IMR-90 (cell line): ENCODE results near the gene CCNA2. TPM values are rescaled to one million over a fixed set of nuclear protein-coding genes. Genes with fewer than 3 reads are reported as not detected.
A peak's percentile ranks its signal among the peaks of the same experiment; 100 is the strongest.

Experiments used
- ATAC-seq: fragments of 200-7000 bp; cut with Tn5 transposase; 2 replicates; pipeline ENCODE4 v1.9.1; 2020; ENCODE audit warnings: low read depth, mild to moderate bottlenecking, moderate library complexity
- BruUV-seq: library from RNA; stranded (reverse); fragments of 400-500 nt; replicated peaks from 2 replicates; lab custom pipeline; 2021; lab: Mats Ljungman, UMichigan
- CTCF ChIA-PET: fragments of 300-600 bp; formaldehyde crosslinking; extraction: SDS; loops from one replicate; lab custom pipeline; 2021; ENCODE audit warnings: antibody characterized with exemption; lab: Yijun Ruan, JAX
- POLR2A ChIA-PET: fragments of 300-600 bp; sonication (Branson Sonifier 250); formaldehyde crosslinking; loops from one replicate; lab custom pipeline; 2022; ENCODE audit warnings: antibody characterized with exemption; ENCODE audit not compliant: unreplicated experiment; lab: Charles Lee
- DNase-seq: peaks from one replicate; pipeline ENCODE4 v3.0.0; 2013
- H2AFZ ChIP-seq: replicated peaks from 2 replicates; pipeline ENCODE3; 2013; ENCODE audit warnings: low read length, mild to moderate bottlenecking; ENCODE audit not compliant: poor library complexity
- H2AK5ac ChIP-seq: 2 replicates; pipeline ENCODE4 v1.6.1; 2013; ENCODE audit warnings: low read depth, low read length, inconsistent platforms
- H2AK9ac ChIP-seq: replicated peaks from 2 replicates; pipeline ENCODE3; 2013; ENCODE audit warnings: mild to moderate bottlenecking, low read depth, low read length, moderate library complexity; ENCODE audit not compliant: poor library complexity
- H2BK120ac ChIP-seq: 2 replicates; pipeline ENCODE4 v1.6.1; 2013; ENCODE audit warnings: low read depth, low read length, inconsistent platforms
- H2BK15ac ChIP-seq: 3 replicates; pipeline ENCODE4 v1.6.1; 2013; ENCODE audit warnings: low read depth, low read length, inconsistent platforms
- H2BK20ac ChIP-seq: 2 replicates; pipeline ENCODE4 v1.6.1; 2013; ENCODE audit warnings: low read depth, mild to moderate bottlenecking, inconsistent platforms, low read length, moderate library complexity
- H2BK5ac ChIP-seq: 2 replicates; pipeline ENCODE4 v1.6.1; 2013; ENCODE audit warnings: mild to moderate bottlenecking, low read depth, low read length, inconsistent platforms; ENCODE audit not compliant: poor library complexity, severe bottlenecking
- H3K14ac ChIP-seq: replicated peaks from 2 replicates; pipeline ENCODE4 v1.6.1; 2013; ENCODE audit warnings: low read depth, low read length, inconsistent platforms
- H3K18ac ChIP-seq: 2 replicates; pipeline ENCODE4 v1.6.1; 2013; ENCODE audit warnings: low read depth, low read length, control low read depth
- H3K23ac ChIP-seq: 2 replicates; pipeline ENCODE4 v1.6.1; 2013; ENCODE audit warnings: low read depth, low read length, inconsistent platforms
- H3K27ac ChIP-seq: 2 replicates; pipeline ENCODE4 v1.5.1; 2013; ENCODE audit warnings: mild to moderate bottlenecking, control low read depth, low read length; ENCODE audit not compliant: insufficient read depth
- H3K27me3 ChIP-seq: 2 replicates; pipeline ENCODE4 v1.6.1; 2013; ENCODE audit warnings: low read length; ENCODE audit not compliant: control insufficient read depth, insufficient read depth
- H3K36me3 ChIP-seq: 2 replicates; pipeline ENCODE4 v1.6.1; 2013; ENCODE audit warnings: low read length, mixed read lengths; ENCODE audit not compliant: control insufficient read depth, insufficient read depth
- H3K4ac ChIP-seq: 2 replicates; pipeline ENCODE4 v1.6.1; 2013; ENCODE audit warnings: low read depth, low read length, inconsistent platforms
- H3K4me1 ChIP-seq: 2 replicates; pipeline ENCODE4 v1.6.1; 2013; ENCODE audit warnings: low read length, mixed read lengths; ENCODE audit not compliant: control insufficient read depth, insufficient read depth
- H3K4me2 ChIP-seq: 2 replicates; pipeline ENCODE4 v1.6.1; 2013; ENCODE audit warnings: low read depth, mild to moderate bottlenecking, control low read depth, low read length, moderate library complexity
- H3K4me3 ChIP-seq: 2 replicates; pipeline ENCODE4 v1.5.1; 2013; ENCODE audit warnings: low read depth, mild to moderate bottlenecking, control low read depth, low read length, moderate library complexity; ENCODE audit not compliant: insufficient read depth
- H3K56ac ChIP-seq: 2 replicates; pipeline ENCODE4 v1.6.1; 2013; ENCODE audit warnings: low read length, inconsistent platforms; ENCODE audit not compliant: insufficient read depth; ENCODE audit errors: extremely low read depth
- H3K79me1 ChIP-seq, 2 experiments: 2 replicates each; pipeline ENCODE4 v1.6.1; 2013; ENCODE audit warnings: low read length in 2 of 2, inconsistent platforms in 1 of 2, low read depth in 1 of 2
- H3K9ac ChIP-seq: 2 replicates; pipeline ENCODE4 v1.6.1; 2013; ENCODE audit warnings: low read depth, low read length, control low read depth
- H3K9me1 ChIP-seq: 2 replicates; pipeline ENCODE4 v1.6.1; 2013; ENCODE audit warnings: low read length, inconsistent platforms; ENCODE audit not compliant: insufficient read depth
- H3K9me3 ChIP-seq: 2 replicates; pipeline ENCODE4 v1.6.1; 2013; ENCODE audit warnings: low read length; ENCODE audit not compliant: control insufficient read depth, insufficient read depth
- H4K20me1 ChIP-seq: 2 replicates; pipeline ENCODE4 v1.6.1; 2013; ENCODE audit warnings: low read length, inconsistent platforms; ENCODE audit not compliant: insufficient read depth
- H4K5ac ChIP-seq: 2 replicates; pipeline ENCODE4 v1.6.1; 2013; ENCODE audit warnings: mild to moderate bottlenecking, low read depth, low read length, control low read depth
- H4K8ac ChIP-seq, 2 experiments: 2 replicates each; pipeline ENCODE4 v1.6.1; 2013; ENCODE audit warnings: low read depth in 2 of 2, low read length in 2 of 2, control low read depth in 1 of 2, inconsistent platforms in 1 of 2
- H4K91ac ChIP-seq: 2 replicates; pipeline ENCODE4 v1.6.1; 2013; ENCODE audit warnings: low read depth, low read length, inconsistent platforms; ENCODE audit not compliant: insufficient read depth
- BHLHE40 ChIP-seq: fragments of 150-350 bp; IDR thresholded peaks from 2 replicates; pipeline ENCODE4 v1.6.1; 2016; ENCODE audit warnings: mild to moderate bottlenecking, low read depth, low read length
- CHD1 ChIP-seq: IDR thresholded peaks from 2 replicates; pipeline ENCODE4 v1.6.1; 2012; ENCODE audit warnings: low read depth, low read length, improper control_type of control experiment
- CTCF ChIP-seq: conservative IDR thresholded peaks from 2 replicates; pipeline ENCODE4 v1.5.1; 2012; ENCODE audit warnings: mild to moderate bottlenecking, low read depth, low read length, improper control_type of control experiment
- MAFK ChIP-seq: IDR thresholded peaks from 2 replicates; pipeline ENCODE4 v1.6.1; 2012; ENCODE audit warnings: low read depth, low read length, improper control_type of control experiment
- MAZ ChIP-seq: IDR thresholded peaks from 2 replicates; pipeline ENCODE4 v1.6.1; 2012; ENCODE audit warnings: low read depth, mild to moderate bottlenecking, low read length, improper control_type of control experiment, moderate library complexity, borderline replicate concordance
- MXI1 ChIP-seq: IDR thresholded peaks from 2 replicates; pipeline ENCODE4 v1.6.1; 2012; ENCODE audit warnings: low read depth, mild to moderate bottlenecking, low read length, moderate library complexity, borderline replicate concordance
- NFE2L2 ChIP-seq: fragments of 150-350 bp; IDR thresholded peaks from 2 replicates; pipeline ENCODE4 v1.6.1; 2016; ENCODE audit warnings: low read depth, mild to moderate bottlenecking, low read length
- POLR2A ChIP-seq: IDR thresholded peaks from 2 replicates; pipeline ENCODE4 v1.6.1; 2012; ENCODE audit warnings: mild to moderate bottlenecking, low read depth, low read length
- RCOR1 ChIP-seq: IDR thresholded peaks from 2 replicates; pipeline ENCODE4 v1.6.1; 2012; ENCODE audit warnings: mild to moderate bottlenecking, low read length, improper control_type of control experiment; ENCODE audit not compliant: insufficient replicate concordance
- RFX5 ChIP-seq: IDR thresholded peaks from 2 replicates; pipeline ENCODE4 v1.8.0; 2012; ENCODE audit warnings: low read depth, mild to moderate bottlenecking, low read length, moderate library complexity
- SMC3 ChIP-seq: fragments of 150-350 bp; IDR thresholded peaks from 2 replicates; pipeline ENCODE4 v1.6.1; 2016; ENCODE audit warnings: low read depth, mild to moderate bottlenecking, antibody characterized with exemption, low read length, moderate library complexity
- USF2 ChIP-seq: fragments of 150-350 bp; IDR thresholded peaks from 2 replicates; pipeline ENCODE4 v1.6.1; 2017; ENCODE audit warnings: mild to moderate bottlenecking, antibody characterized with exemption, low read length, low read depth
- WGBS, 2 experiments: methylation state at CpG; one replicate each; pipeline versions ENCODE4 v1.1.5 to v1.1.7; 2013; ENCODE audit warnings: missing lambda C conversion rate in 2 of 2; ENCODE audit not compliant: insufficient read length in 1 of 2; ENCODE audit errors: extremely low coverage in 2 of 2; 5-methylcytosine and 5-hydroxymethylcytosine counted together
- dilution Hi-C: fragments of 300-500 bp; cut with HindIII; formaldehyde crosslinking; loops from one replicate; pipeline ENCODE4 v1.14.3; 2018; ENCODE audit warnings: low sequenced_read_pairs; ENCODE audit not compliant: unreplicated experiment
- in situ Hi-C: fragments of 300-500 bp; cut with MboI; formaldehyde crosslinking; loops from 3 replicates; pipeline ENCODE4 v1.14.3; 2019; ENCODE audit warnings: low sequenced_read_pairs, inconsistent platforms, mixed read lengths
- intact Hi-C: fragments of 100-400 bp; cut with micrococcal nuclease; formaldehyde crosslinking; loops from 2 replicates; pipeline ENCODE4 v1.10.0; 2022
- polyA plus RNA-seq, 3 experiments: library from polyadenylated mRNA; depleted of rRNA; stranded (reverse); fragments of >200 nt; gene quantifications; 2 replicates each; pipeline ENCODE4 v1.2.3, GENCODE V29; 2012; ENCODE audit warnings: low replicate concordance in 1 of 3
- total RNA-seq: library from RNA; depleted of rRNA; stranded (reverse); fragments of >200 nt; gene quantifications from 2 replicates; pipeline ENCODE4 v1.2.3, GENCODE V29; 2012

CCNA2 gene
- total and polyA plus RNA-seq, 2 of the 4 experiments (the other 2 are of a cell fraction): 22.8 to 54.3 TPM

GRCh38 chr4:121788896-121789295 is 34.8 kb downstream of the CCNA2 start:
- H2BK5ac ChIP-seq: peak overlapping the region; percentile 98
- H3K18ac ChIP-seq: peak overlapping the region; percentile 100
- H3K9ac ChIP-seq: peak overlapping the region; percentile 9; the same call in 1 of the 2 replicates
- CTCF ChIA-PET: no interaction called here
- peak overlapping the region; percentile 99 for H3K23ac ChIP-seq
- dilution Hi-C loops: no loop called here
- H2BK15ac ChIP-seq: peak overlapping the region; percentile 99
- in situ Hi-C loops: no loop called here
- no peaks in the 10 kb centered on the region for H3K27me3 ChIP-seq
- peak overlapping the region; percentile 96 for H4K91ac ChIP-seq
- peak overlapping the region; percentile 37 for H2AK9ac ChIP-seq
- peaks cover 24% of the 10 kb centered on the region for H3K4me1 ChIP-seq
- no peak for TF ChIP-seq RCOR1
- TF ChIP-seq CHD1: no peak
- TF ChIP-seq MXI1: no peak
- TF ChIP-seq MAFK: no peak
- TF ChIP-seq MAZ: no peak
- TF ChIP-seq USF2: no peak
- no peak for TF ChIP-seq NFE2L2
- TF ChIP-seq CTCF: no peak
- no peak for TF ChIP-seq SMC3
- TF ChIP-seq RFX5: no peak
- no peak for TF ChIP-seq BHLHE40
- no peak for TF ChIP-seq POLR2A
- H2AK5ac ChIP-seq: peak overlapping the region; percentile 98
- peak overlapping the region; percentile 91 for H3K14ac ChIP-seq
- H3K4me2 ChIP-seq: no peak overlapping the region; the same call in 1 of the 2 replicates
- no peak for DNase-seq
- peaks cover 0 to 21% of the 10 kb centered on the region in 2 experiments; a peak in 2 of 4 replicates for H3K79me1 ChIP-seq
- no peaks in the 10 kb centered on the region for H3K36me3 ChIP-seq
- no peaks in the 10 kb centered on the region for H4K20me1 ChIP-seq
- POLR2A ChIA-PET: no interaction called here
- no peak for ATAC-seq
- peak overlapping the region; percentile 97; the same call in 1 of the 2 replicates for H4K5ac ChIP-seq
- BruUV-seq: no TSS peak
- H3K9me3 ChIP-seq: peaks cover 3% of the 10 kb centered on the region; the same call in 1 of the 2 replicates
- no peak overlapping the region for H2AFZ ChIP-seq
- H2BK20ac ChIP-seq: peak overlapping the region; percentile 100
- intact Hi-C loops: no loop called here
- WGBS, 2 experiments: no CpG with 5 or more reads among the region's 2 CpGs
- no peak overlapping the region for H3K4me3 ChIP-seq
- peak overlapping the region; percentile 99 for H2BK120ac ChIP-seq
- H4K8ac ChIP-seq: peak overlapping the region; percentile 87 to 91
- H3K27ac ChIP-seq: peak overlapping the region; percentile 96
- peak overlapping the region; percentile 71 for H3K56ac ChIP-seq
- peak overlapping the region; percentile 93 for H3K4ac ChIP-seq
- peaks cover 17% of the 10 kb centered on the region for H3K9me1 ChIP-seq
